GM21515 (cell line): ENCODE data around the gene PAQR9.
"Not testable (repeated sequence)": the region's sequence is repeated elsewhere in the genome, so short reads cannot be mapped to it uniquely, and the experiment has no call there.

Source experiments
- ATAC-seq: cut with Tn5 transposase; IDR thresholded peaks from one replicate; pipeline ENCODE4 v1.9.1; 2021; ENCODE audit not compliant: unreplicated experiment

PAQR9 gene

GRCh38 chr3:142963516-142964448, at the start of gene PAQR9:
Gene PAQR9, minus strand, starts transcription at chr3:142963674. Its CDS starts 338 bp downstream, at chr3:142963336.
- ATAC-seq = no peak

GRCh38 chr3:143011705-143012104, 48.2 kb upstream of the PAQR9 start:
- ATAC-seq = no peak

GRCh38 chr3:143010024-143010423, 46.5 kb upstream of the PAQR9 start:
- no peak for ATAC-seq

GRCh38 chr3:143004823-143005222, 41.3 kb upstream of the PAQR9 start:
- no peak for ATAC-seq

GRCh38 chr3:143002727-143003126, 39.3 kb upstream of the PAQR9 start:
- ATAC-seq = no peak

- peak; percentile 28 for ATAC-seq
These were observed 38.7 kb upstream of the PAQR9 start for GRCh38 chr3:143002083-143002712.

GRCh38 chr3:143001369-143002082, 38.1 kb upstream of the PAQR9 start, which contains the start of gene U2SURP:
Gene U2SURP, plus strand, starts transcription at chr3:143001570. Its CDS starts 59 bp downstream, at chr3:143001629.
- peak; percentile 91 for ATAC-seq

GRCh38 chr3:143001034-143001368, 37.5 kb upstream of the PAQR9 start:
- ATAC-seq = peak; percentile 74

GRCh38 chr3:143000528-143000927, 37.1 kb upstream of the PAQR9 start:
- ATAC-seq = no peak

- ATAC-seq = no peak
These were observed 36.4 kb upstream of the PAQR9 start for GRCh38 chr3:142999881-143000280.

GRCh38 chr3:142998439-142998838, 35.0 kb upstream of the PAQR9 start:
- no peak for ATAC-seq

GRCh38 chr3:142997330-142997729, 33.9 kb upstream of the PAQR9 start:
- no peak for ATAC-seq

GRCh38 chr3:142993958-142994442, 30.5 kb upstream of the PAQR9 start:
- peak; percentile 76 for ATAC-seq

- ATAC-seq = no peak
These were observed 28.8 kb upstream of the PAQR9 start for GRCh38 chr3:142992323-142992722.

GRCh38 chr3:142990721-142991120, 27.2 kb upstream of the PAQR9 start:
- ATAC-seq = no peak

GRCh38 chr3:142988826-142989225, 25.4 kb upstream of the PAQR9 start:
- ATAC-seq = not testable (repeated sequence)

GRCh38 chr3:142988221-142988620, 24.7 kb upstream of the PAQR9 start:
- ATAC-seq = not testable (repeated sequence)

- ATAC-seq = no peak
These were observed 24.2 kb upstream of the PAQR9 start for GRCh38 chr3:142987707-142988106.

- no peak for ATAC-seq
These were observed 23.7 kb upstream of the PAQR9 start for GRCh38 chr3:142987080-142987700.

- ATAC-seq = no peak
These were observed 20.8 kb upstream of the PAQR9 start for GRCh38 chr3:142984255-142984654.

- no peak for ATAC-seq
These were observed 19.8 kb upstream of the PAQR9 start for GRCh38 chr3:142983318-142983717.
